Small intestine (tissue), 7 donors: ENCODE measurements around the gene E2F2. TPM values are rescaled to one million over a fixed set of nuclear protein-coding genes. Genes with fewer than 3 reads are reported as not detected.
"Not testable (repeated sequence)": the region's sequence is repeated elsewhere in the genome, so short reads cannot be mapped to it uniquely, and the experiment has no call there.

ENCODE experiments used
- DNase-seq, 2 donors: peaks; one replicate each; pipeline versions ENCODE4 v3.0.0 to v3.0.0-alpha.2; 2013
- FAIRE-seq: peaks from 2 replicates; lab custom pipeline; 2012; peaks lifted over from hg19 to GRCh38; lab: Jason Lieb, UNC
- H3K27ac ChIP-seq, 3 donors: one replicate each; pipeline ENCODE4 v1.5.1; 2013; ENCODE audit warnings: low read length in 2 of 3, mild to moderate bottlenecking in 2 of 3, control low read depth in 1 of 3, inconsistent platforms in 1 of 3, low read depth in 1 of 3, moderate library complexity in 1 of 3
- H3K27me3 ChIP-seq, 3 donors: one replicate each; pipeline ENCODE4 v1.6.1; 2013; ENCODE audit warnings: low read length in 3 of 3, inconsistent platforms in 1 of 3; ENCODE audit not compliant: control insufficient read depth in 3 of 3, insufficient read depth in 3 of 3
- H3K36me3 ChIP-seq, 3 donors: one replicate each; pipeline ENCODE4 v1.6.1; 2013; ENCODE audit warnings: low read length in 3 of 3, inconsistent platforms in 1 of 3, low read depth in 1 of 3, mild to moderate bottlenecking in 1 of 3, moderate library complexity in 1 of 3; ENCODE audit not compliant: control insufficient read depth in 3 of 3, insufficient read depth in 2 of 3
- H3K4me1 ChIP-seq, 3 donors: one replicate each; pipeline ENCODE4 v1.6.1; 2013; ENCODE audit warnings: low read length in 2 of 3, inconsistent platforms in 1 of 3, low read depth in 1 of 3, mild to moderate bottlenecking in 1 of 3, moderate library complexity in 1 of 3; ENCODE audit not compliant: control insufficient read depth in 3 of 3, insufficient read depth in 2 of 3
- H3K4me3 ChIP-seq, 3 donors: one replicate each; pipeline ENCODE4 v1.5.1; 2013; ENCODE audit warnings: low read length in 3 of 3, control low read depth in 1 of 3, inconsistent platforms in 1 of 3, low read depth in 1 of 3, mild to moderate bottlenecking in 1 of 3, moderate library complexity in 1 of 3
- H3K9me3 ChIP-seq, 2 donors: one replicate each; pipeline ENCODE4 v1.6.1; 2013; ENCODE audit warnings: low read depth in 1 of 2, low read length in 1 of 2; ENCODE audit not compliant: control insufficient read depth in 2 of 2, insufficient read depth in 1 of 2
- WGBS, 3 donors: extraction: QIAGEN DNeasy Blood & Tissue Kit; methylation state at CpG; one replicate each; pipeline ENCODE4 v1.1.7; 2013; 5-methylcytosine and 5-hydroxymethylcytosine counted together
- polyA plus RNA-seq, 4 donors: library from polyadenylated mRNA; stranded (reverse) in 3 of 4; unstranded in 1 of 4; fragments of 200-250 nt in 3 of 4; fragments of 120-200 nt in 1 of 4; gene quantifications; one replicate each; pipeline versions ENCODE4 v1.2.1 to v1.2.3, GENCODE V29; 2013
- donor health status: healthy with polysubstance abuse.
- donor health status: control.
- donor health status: control.
- donor health status: Bipolar disorder and iron deficiency.
- donor health status: healthy.

E2F2 gene
- polyA plus RNA-seq, 4 donors, result 1.9 to 4.0 (median 2.5) TPM

DNA sequence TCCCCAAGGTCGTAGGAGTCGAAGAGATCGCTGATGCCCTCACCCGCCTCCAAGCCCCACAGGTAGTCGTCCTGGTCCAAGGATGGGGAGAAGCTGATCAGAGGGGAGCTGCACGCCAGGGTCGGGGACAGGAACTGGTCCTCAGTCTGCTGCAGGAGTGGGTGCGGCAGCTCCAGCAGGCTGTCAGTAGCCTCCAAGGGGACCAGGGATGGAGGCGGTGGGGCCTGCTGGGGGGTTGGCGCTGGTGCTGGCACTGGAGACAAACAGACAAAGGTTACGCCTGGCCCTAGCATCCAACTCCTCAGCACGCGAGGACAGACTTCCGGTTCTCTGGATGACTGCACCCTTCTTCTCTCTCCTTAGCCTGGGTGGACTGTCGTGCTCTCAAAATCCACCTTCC, 21.1 kb downstream of the E2F2 start:
- H3K27me3 ChIP-seq, result no peaks in the 10 kb centered on the region
- H3K4me1 ChIP-seq, result no peaks in the 10 kb centered on the region
- FAIRE-seq, result no peak
- H3K9me3 ChIP-seq, result no peaks in the 10 kb centered on the region
- H3K36me3 ChIP-seq, result peaks cover 0 to 54% (median under 1%) of the 10 kb centered on the region in 3 donors
- 92 to 95% (median 93%) methylated on average over 14 to 15 of the region's 15 CpGs for WGBS, 3 donors
- no peak overlapping the region for H3K4me3 ChIP-seq
- DNase-seq, result no peak
- H3K27ac ChIP-seq, result no peak overlapping the region

DNA sequence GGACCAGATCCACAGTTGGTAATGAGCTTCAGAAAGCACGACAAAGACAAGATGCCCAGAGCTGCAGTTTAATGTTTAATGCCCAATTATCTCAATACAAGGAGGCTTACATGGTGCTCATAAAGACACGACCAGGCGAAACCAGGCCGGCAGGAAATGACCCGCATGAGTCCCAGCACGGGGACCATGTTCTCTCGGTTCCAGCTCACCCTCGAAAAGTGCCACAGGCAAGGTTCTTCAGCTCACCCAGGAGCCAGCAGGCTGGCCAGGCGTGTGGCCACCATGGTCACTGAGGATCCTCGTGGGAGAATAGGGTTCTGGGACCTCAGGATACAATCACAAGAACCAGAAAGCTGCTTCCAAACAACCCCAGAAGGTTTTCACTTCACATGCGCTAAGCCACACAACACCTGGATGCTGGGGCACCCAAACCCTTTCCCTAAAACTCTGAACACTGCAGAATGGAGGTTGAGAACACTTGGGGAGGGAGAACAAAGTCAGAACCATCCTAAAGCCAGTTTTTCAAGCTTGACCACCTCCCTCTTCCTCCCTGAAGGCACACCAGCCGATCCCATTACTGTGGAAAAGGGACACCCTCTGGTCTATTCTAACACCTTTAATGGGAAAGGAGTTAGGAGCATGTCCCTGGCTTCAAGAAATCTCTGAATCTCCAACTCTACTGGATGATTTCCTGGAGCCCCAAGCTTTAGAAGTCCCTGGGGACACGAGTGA, 24.5 kb downstream of the E2F2 start:
- DNase-seq, result no peak
- no peak overlapping the region for H3K27ac ChIP-seq
- H3K36me3 ChIP-seq, result peaks cover 0 to 33% (median 0%) of the 10 kb centered on the region in 3 donors
- no peaks in the 10 kb centered on the region for H3K27me3 ChIP-seq
- 84 to 86% (median 86%) methylated on average over 13 of the region's 13 CpGs for WGBS, 3 donors
- no peak for FAIRE-seq
- no peak overlapping the region for H3K4me3 ChIP-seq
- no peaks in the 10 kb centered on the region for H3K9me3 ChIP-seq
- H3K4me1 ChIP-seq, result no peaks in the 10 kb centered on the region

DNA sequence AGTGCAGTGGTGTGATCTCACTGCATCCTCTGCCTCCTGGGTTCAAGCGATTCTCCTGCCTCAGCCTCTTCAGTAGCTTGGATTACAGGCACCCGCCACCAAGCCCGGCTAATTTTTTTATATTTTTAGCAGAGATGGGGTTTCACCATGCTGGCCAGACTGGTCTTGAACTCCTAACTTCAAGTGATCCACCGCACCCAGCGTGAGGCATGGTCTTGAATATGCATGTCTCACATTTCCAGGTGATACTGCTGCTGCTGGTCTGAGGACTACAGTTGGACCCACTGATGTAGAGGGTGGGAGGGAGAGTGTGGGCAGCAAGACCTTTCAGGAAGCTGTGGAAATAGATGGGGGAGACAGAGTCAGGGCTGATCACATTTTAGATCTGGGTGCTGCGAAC, 25.2 kb downstream of the E2F2 start:
- no peak overlapping the region for H3K27ac ChIP-seq
- WGBS, 3 donors, result 94 to 97% (median 96%) methylated on average over 6 of the region's 6 CpGs
- no peaks in the 10 kb centered on the region for H3K4me1 ChIP-seq
- H3K36me3 ChIP-seq, result peaks cover 0 to 31% (median 0%) of the 10 kb centered on the region in 3 donors
- DNase-seq (no peak), FAIRE-seq (no peak)
- H3K27me3 ChIP-seq, result no peaks in the 10 kb centered on the region
- no peak overlapping the region for H3K4me3 ChIP-seq
- H3K9me3 ChIP-seq, result no peaks in the 10 kb centered on the region

DNA sequence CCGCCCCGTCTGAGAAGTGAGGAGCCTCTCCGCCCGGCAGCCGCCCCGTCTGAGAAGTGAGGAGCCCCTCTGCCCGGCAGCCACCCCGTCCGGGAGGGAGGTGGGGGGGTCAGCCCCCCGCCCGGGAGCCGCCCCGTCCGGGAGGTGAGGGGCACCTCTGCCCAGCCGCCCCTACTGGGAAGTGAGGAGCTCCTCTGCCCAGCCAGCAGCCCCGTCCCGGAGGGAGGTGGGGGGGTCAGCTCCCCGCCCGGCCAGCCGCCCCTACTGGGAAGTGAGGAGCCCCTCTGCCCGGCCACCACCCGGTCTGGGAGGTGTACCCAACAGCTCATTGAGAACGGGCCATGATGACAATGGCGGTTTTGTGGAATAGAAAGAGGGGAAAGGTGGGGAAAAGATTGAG, 26.9 kb downstream of the E2F2 start:
- H3K9me3 ChIP-seq, DNase-seq, FAIRE-seq, H3K27me3 ChIP-seq, H3K27ac ChIP-seq, H3K4me1 ChIP-seq, H3K4me3 ChIP-seq: not testable (repeated sequence)
- 82 to 93% (median 83%) methylated on average over 12 to 24 of the region's 24 CpGs for WGBS, 3 donors
- H3K36me3 ChIP-seq, result peaks cover 0 to 21% (median 0%) of the 10 kb centered on the region in 3 donors

DNA sequence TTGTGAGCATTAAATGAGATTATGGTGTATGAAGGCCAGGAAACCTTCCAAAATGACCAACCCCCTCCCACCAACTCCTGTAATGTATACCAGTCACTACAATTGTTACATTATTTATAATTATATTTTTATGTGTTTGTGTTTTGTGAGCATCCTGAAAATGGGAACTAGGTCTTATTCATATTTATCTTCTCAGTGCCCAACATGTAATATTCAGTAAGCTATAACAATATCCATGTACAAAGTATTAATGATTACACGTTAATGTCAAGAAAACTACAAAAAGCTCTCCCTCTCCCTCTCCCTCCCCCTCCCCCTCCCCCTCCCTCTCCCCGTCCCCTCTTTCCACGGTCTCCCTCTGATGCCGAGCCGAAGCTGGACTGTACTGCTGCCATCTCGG, 28.1 kb downstream of the E2F2 start:
- WGBS, 3 donors, result 37 to 87% (median 64%) methylated on average over 1 to 4 of the region's 6 CpGs
- FAIRE-seq (no peak), DNase-seq (no peak)

DNA sequence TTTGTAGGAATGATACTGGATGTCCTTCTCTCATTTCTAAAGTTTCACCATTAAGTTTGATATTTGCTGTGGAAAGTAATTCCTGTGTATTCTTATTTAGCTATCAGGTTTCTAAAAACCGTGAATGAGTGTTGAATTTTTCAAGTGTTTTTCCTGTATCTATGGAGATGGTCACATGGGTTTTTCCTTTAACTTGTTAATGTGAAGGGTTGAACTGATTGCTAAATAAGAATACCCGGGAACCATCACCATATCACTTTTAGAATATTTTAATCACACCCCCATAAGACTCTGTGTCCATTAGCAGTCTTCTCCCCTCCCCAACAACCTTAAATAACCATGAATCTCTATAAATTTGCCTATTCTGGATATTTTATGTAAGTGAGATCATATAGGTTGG, 30.6 kb downstream of the E2F2 start:
- DNase-seq (no peak), FAIRE-seq (no peak)
- no peaks in the 10 kb centered on the region for H3K9me3 ChIP-seq
- no peaks in the 10 kb centered on the region for H3K4me1 ChIP-seq
- WGBS, 3 donors, result 19 to 30% (median 29%) methylated on average over 2 of the region's 2 CpGs
- H3K27ac ChIP-seq, result no peak overlapping the region
- H3K27me3 ChIP-seq, result no peaks in the 10 kb centered on the region
- no peak overlapping the region for H3K4me3 ChIP-seq
- H3K36me3 ChIP-seq, result peaks cover 0 to 2% (median 0%) of the 10 kb centered on the region in 3 donors

More for the DNA sequence above, 28.1 kb downstream of the E2F2 start:
- Histone ChIP-seq H3K4me3 (no peak overlapping the region), H3K27ac (no peak overlapping the region), H3K4me1 (no peaks in the 10 kb centered on the region), H3K27me3 (no peaks in the 10 kb centered on the region), H3K9me3 (no peaks in the 10 kb centered on the region), H3K36me3 (peaks cover 0 to 11% (median 0%) of the 10 kb centered on the region in 3 donors)

DNA sequence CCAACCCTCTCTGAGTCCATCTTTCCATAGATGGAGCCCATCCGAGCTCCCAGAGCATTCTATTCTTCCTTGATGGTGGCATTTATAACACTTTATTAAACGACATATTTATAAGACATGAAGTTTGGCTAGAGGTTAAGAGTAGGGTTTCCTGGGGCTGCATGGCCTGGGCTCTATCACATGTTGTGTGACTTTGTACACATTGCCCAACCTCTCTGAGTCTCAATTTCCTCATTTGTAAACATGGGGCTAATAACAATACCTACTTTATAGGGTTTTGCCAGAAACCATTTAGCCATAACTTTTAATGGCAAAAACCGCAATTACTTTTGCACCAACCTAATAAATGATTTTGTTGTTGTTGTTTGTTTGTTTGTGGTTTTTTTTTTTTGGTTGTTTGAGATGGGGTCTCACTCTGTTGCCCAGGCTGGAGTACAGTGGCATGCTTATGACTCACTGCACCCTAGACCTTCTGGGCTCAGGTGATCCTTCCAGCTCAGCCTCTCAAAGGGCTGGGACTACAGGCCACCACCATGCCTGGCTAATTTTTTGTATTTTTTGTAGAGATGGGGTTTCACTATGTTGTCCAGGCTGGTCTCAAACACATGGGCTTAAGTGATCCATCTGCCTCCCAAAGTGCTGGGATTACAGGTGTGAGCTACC, 33.1 kb downstream of the E2F2 start:
- no peak overlapping the region for H3K4me3 ChIP-seq
- no peaks in the 10 kb centered on the region for H3K4me1 ChIP-seq
- no peak for DNase-seq
- 71 to 82% (median 75%) methylated on average over 3 of the region's 3 CpGs for WGBS, 3 donors
- no peaks in the 10 kb centered on the region for H3K27me3 ChIP-seq
- H3K27ac ChIP-seq, result no peak overlapping the region
- H3K9me3 ChIP-seq, result no peaks in the 10 kb centered on the region
- no peak for FAIRE-seq
- H3K36me3 ChIP-seq, result no peaks in the 10 kb centered on the region

DNA sequence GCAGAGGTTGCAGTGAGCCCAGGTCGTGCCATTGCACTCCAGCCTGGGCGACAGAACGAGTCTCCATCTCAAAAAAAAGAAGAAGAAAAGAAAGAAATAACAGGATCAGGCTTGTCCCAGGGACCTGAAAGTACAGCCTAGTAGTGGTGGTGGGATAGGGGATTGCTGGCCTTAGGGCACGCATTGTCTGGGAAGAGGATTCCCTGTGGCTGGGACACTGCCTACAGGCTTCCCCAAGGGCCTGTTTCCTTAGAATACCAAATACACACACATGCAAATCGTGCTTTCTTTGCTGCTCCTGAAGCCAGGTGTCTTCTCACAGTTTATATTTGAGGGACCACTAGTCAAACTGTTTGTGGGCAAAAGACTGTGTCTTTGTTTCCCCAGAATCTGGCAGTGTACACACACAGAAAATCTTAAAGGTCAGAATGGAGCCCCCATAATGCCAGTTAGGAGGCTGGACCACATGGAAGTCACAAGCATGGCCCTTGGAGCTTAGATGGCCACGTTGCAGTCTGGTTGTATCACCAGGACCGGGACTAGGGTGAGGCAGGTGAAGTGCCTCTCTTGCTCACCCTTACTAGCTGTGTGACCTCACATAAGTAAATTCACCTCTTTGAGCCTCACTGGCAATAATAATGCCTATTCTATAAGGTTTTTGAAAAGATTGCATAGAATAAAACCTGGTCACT, 34.4 kb downstream of the E2F2 start:
- Histone ChIP-seq H3K27me3 (no peaks in the 10 kb centered on the region), H3K4me3 (no peak overlapping the region), H3K27ac (no peak overlapping the region), H3K4me1 (no peaks in the 10 kb centered on the region), H3K36me3 (no peaks in the 10 kb centered on the region), H3K9me3 (no peaks in the 10 kb centered on the region)
- WGBS, 3 donors, result 60 to 74% (median 62%) methylated on average over 7 of the region's 7 CpGs
- DNase-seq (no peak), FAIRE-seq (no peak)
